Neural progenitor cell (in vitro differentiated cells): ENCODE data around the gene PHF24. TPM values are rescaled to one million over a fixed set of nuclear protein-coding genes. Genes with fewer than 3 reads are reported as not detected.

Source experiments
- DNase-seq: peaks from one replicate; pipeline ENCODE4 v3.0.0-alpha.2; 2016; ENCODE audit warnings: low spot score
- H2AFZ ChIP-seq: fragments of 200-600 bp; sonication (generic); replicated peaks from 2 replicates; pipeline ENCODE4 v1.6.1; 2016; ENCODE audit warnings: antibody characterized with exemption
- H3F3A ChIP-seq: fragments of 200-600 bp; sonication (generic); 2 replicates; pipeline ENCODE4 v1.6.1; 2016; ENCODE audit warnings: antibody characterized with exemption, low read depth
- H3K27ac ChIP-seq: fragments of 200-600 bp; sonication (generic); 2 replicates; pipeline ENCODE4 v1.5.1; 2016; ENCODE audit warnings: mild to moderate bottlenecking
- H3K27me3 ChIP-seq: fragments of 200-600 bp; sonication (generic); 2 replicates; pipeline ENCODE4 v1.6.1; 2016; ENCODE audit warnings: mild to moderate bottlenecking, moderate library complexity
- H3K36me3 ChIP-seq: fragments of 200-600 bp; sonication (generic); 2 replicates; pipeline ENCODE4 v1.5.1; 2016
- H3K4me1 ChIP-seq: fragments of 200-600 bp; sonication (generic); 2 replicates; pipeline ENCODE4 v1.6.1; 2016; ENCODE audit warnings: mixed run types
- H3K4me2 ChIP-seq: fragments of 200-600 bp; sonication (generic); 2 replicates; pipeline ENCODE4 v1.6.1; 2016
- H3K4me3 ChIP-seq: fragments of 200-600 bp; sonication (generic); 2 replicates; pipeline ENCODE4 v1.5.1; 2016
- H3K79me2 ChIP-seq: fragments of 200-600 bp; sonication (generic); 2 replicates; pipeline ENCODE4 v1.6.1; 2016; ENCODE audit warnings: low read depth
- H3K9ac ChIP-seq: fragments of 200-600 bp; sonication (generic); 2 replicates; pipeline ENCODE4 v1.6.1; 2016
- H3K9me3 ChIP-seq: fragments of 200-600 bp; sonication (generic); 2 replicates; pipeline ENCODE4 v1.5.1; 2016; ENCODE audit warnings: low read depth
- H4K20me1 ChIP-seq: fragments of 200-600 bp; sonication (generic); 2 replicates; pipeline ENCODE4 v1.6.1; 2016; ENCODE audit warnings: low read depth
- H3K27ac Mint-ChIP-seq: 3 replicates; pipeline ENCODE4 v1.8.0; 2021; ENCODE audit warnings: mixed read lengths
- H3K27me3 Mint-ChIP-seq: 2 replicates; pipeline ENCODE4 v1.8.0; 2022; ENCODE audit warnings: low read depth, mild to moderate bottlenecking, inconsistent platforms, moderate library complexity, mixed read lengths; ENCODE audit not compliant: insufficient read depth
- H3K36me3 Mint-ChIP-seq: 3 replicates; pipeline ENCODE4 v1.8.0; 2021; ENCODE audit warnings: mixed read lengths
- H3K4me1 Mint-ChIP-seq: 3 replicates; pipeline ENCODE4 v1.8.0; 2021; ENCODE audit warnings: mixed read lengths
- H3K4me3 Mint-ChIP-seq: 3 replicates; pipeline ENCODE4 v1.8.0; 2021; ENCODE audit warnings: mild to moderate bottlenecking, moderate library complexity, mixed read lengths
- H3K9me3 Mint-ChIP-seq: 3 replicates; pipeline ENCODE4 v1.8.0; 2020; ENCODE audit warnings: mixed read lengths
- CTCF ChIP-seq: fragments of 200-600 bp; sonication (generic); IDR thresholded peaks from 2 replicates; pipeline ENCODE4 v1.5.1; 2017; ENCODE audit warnings: antibody characterized with exemption, mild to moderate bottlenecking
- EZH2 ChIP-seq: fragments of 200-600 bp; sonication (generic); IDR thresholded peaks from 2 replicates; pipeline ENCODE4 v1.6.1; 2017; ENCODE audit warnings: antibody characterized with exemption, mild to moderate bottlenecking, moderate library complexity
- EZH2phosphoT487 ChIP-seq: fragments of 200-600 bp; sonication (generic); IDR thresholded peaks from 2 replicates; pipeline ENCODE4 v1.6.1; 2017; ENCODE audit warnings: antibody characterized with exemption
- total RNA-seq: library from RNA; depleted of rRNA; stranded (reverse); fragments of >200 nt; gene quantifications from 2 replicates; pipeline ENCODE4 v1.2.3, GENCODE V29; 2015; ENCODE audit warnings: low replicate concordance

PHF24 gene
- total RNA-seq, 1 donor from 2014 or later, result 1.8 TPM

- TF ChIP-seq EZH2phosphoT487 (no peak), EZH2 (no peak), CTCF (no peak)
- Histone ChIP-seq H3F3A (peaks cover 18% of the 10 kb centered on the region), H3K9me3 (no peaks in the 10 kb centered on the region), H3K27me3 (peaks cover 38% of the 10 kb centered on the region), H3K27ac (no peak overlapping the region), H3K4me3 (no peak overlapping the region), H3K9ac (no peak overlapping the region), H2AFZ (peak overlapping the region; percentile 64), H3K4me2 (no peak overlapping the region), H3K36me3 (no peaks in the 10 kb centered on the region), H3K79me2 (no peaks in the 10 kb centered on the region), H3K4me1 (peaks cover 36% of the 10 kb centered on the region), H4K20me1 (no peaks in the 10 kb centered on the region)
- H3K4me1 Mint-ChIP-seq, result peaks cover 31% of the 10 kb centered on the region
- H3K36me3 Mint-ChIP-seq, result no peaks in the 10 kb centered on the region
- no peak overlapping the region for H3K4me3 Mint-ChIP-seq
- peaks cover 26% of the 10 kb centered on the region for H3K27me3 Mint-ChIP-seq
- no peaks in the 10 kb centered on the region for H3K9me3 Mint-ChIP-seq
- H3K27ac Mint-ChIP-seq, result no peak overlapping the region
- DNase-seq, result no peak
Observed at GRCh38 chr9:34961574-34962490, 3.7 kb downstream of the PHF24 start.

- H3K27ac Mint-ChIP-seq, result no peak overlapping the region
- H3K36me3 Mint-ChIP-seq, result no peaks in the 10 kb centered on the region
Observed at GRCh38 chr9:34962546-34962945, 4.5 kb downstream of the PHF24 start.

GRCh38 chr9:34963552-34963951, 5.5 kb downstream of the PHF24 start:
- Histone ChIP-seq H3K36me3 (no peaks in the 10 kb centered on the region), H3K4me1 (peaks cover 36% of the 10 kb centered on the region), H3K79me2 (no peaks in the 10 kb centered on the region), H3K27me3 (peaks cover 28% of the 10 kb centered on the region), H3K9ac (no peak overlapping the region), H3K4me3 (no peak overlapping the region), H3K9me3 (no peaks in the 10 kb centered on the region), H3K27ac (no peak overlapping the region), H3K4me2 (no peak overlapping the region), H4K20me1 (no peaks in the 10 kb centered on the region), H2AFZ (peak overlapping the region; percentile 64), H3F3A (peaks cover 18% of the 10 kb centered on the region)
- TF ChIP-seq EZH2 (no peak), EZH2phosphoT487 (no peak), CTCF (no peak)
- DNase-seq, result no peak
- Mint-ChIP-seq H3K27ac (no peak overlapping the region), H3K36me3 (no peaks in the 10 kb centered on the region), H3K27me3 (peaks cover 21% of the 10 kb centered on the region), H3K4me3 (no peak overlapping the region), H3K9me3 (no peaks in the 10 kb centered on the region), H3K4me1 (peaks cover 28% of the 10 kb centered on the region)

More at GRCh38 chr9:34962546-34962945, 4.5 kb downstream of the PHF24 start:
- DNase-seq, result no peak
- Histone ChIP-seq H3K4me2 (peak overlapping the region; percentile 36), H3F3A (peaks cover 18% of the 10 kb centered on the region), H3K4me1 (peaks cover 36% of the 10 kb centered on the region), H3K9ac (no peak overlapping the region), H3K4me3 (no peak overlapping the region), H3K9me3 (no peaks in the 10 kb centered on the region), H4K20me1 (no peaks in the 10 kb centered on the region), H3K79me2 (no peaks in the 10 kb centered on the region), H2AFZ (peak overlapping the region; percentile 64), H3K27ac (no peak overlapping the region), H3K27me3 (peaks cover 31% of the 10 kb centered on the region), H3K36me3 (no peaks in the 10 kb centered on the region)
- no peaks in the 10 kb centered on the region for H3K9me3 Mint-ChIP-seq
- peaks cover 21% of the 10 kb centered on the region for H3K27me3 Mint-ChIP-seq
- TF ChIP-seq CTCF, result no peak
- no peak for TF ChIP-seq EZH2
- TF ChIP-seq EZH2phosphoT487, result no peak
- no peak overlapping the region for H3K4me3 Mint-ChIP-seq
- H3K4me1 Mint-ChIP-seq, result peaks cover 28% of the 10 kb centered on the region
